Neuronal stem cell (in vitro differentiated cells): Measurements from ENCODE around the gene SEMA3B.

Experiments
- DNase-seq: peaks from one replicate; pipeline ENCODE4 v3.0.0-alpha.2; 2013; ENCODE audit warnings: low spot score
- H2AFZ ChIP-seq: one replicate; pipeline ENCODE4 v1.6.1; 2013; ENCODE audit warnings: mild to moderate bottlenecking, low read length, inconsistent platforms
- H2AK5ac ChIP-seq: 2 replicates; pipeline ENCODE4 v1.6.1; 2013; ENCODE audit warnings: low read depth, mild to moderate bottlenecking, inconsistent platforms, low read length, moderate library complexity, mixed read lengths
- H2BK120ac ChIP-seq: 2 replicates; pipeline ENCODE4 v1.6.1; 2013; ENCODE audit warnings: low read depth, mild to moderate bottlenecking, inconsistent platforms, low read length, moderate library complexity, mixed read lengths
- H2BK12ac ChIP-seq: one replicate; pipeline ENCODE4 v1.6.1; 2013; ENCODE audit warnings: low read length, inconsistent platforms
- H2BK15ac ChIP-seq: 2 replicates; pipeline ENCODE4 v1.6.1; 2013; ENCODE audit warnings: mild to moderate bottlenecking, low read length, inconsistent platforms, mixed read lengths
- H2BK5ac ChIP-seq: one replicate; pipeline ENCODE4 v1.6.1; 2013; ENCODE audit warnings: inconsistent platforms, mild to moderate bottlenecking, low read length, moderate library complexity
- H3K14ac ChIP-seq: one replicate; pipeline ENCODE4 v1.6.1; 2013; ENCODE audit warnings: low read length, inconsistent platforms
- H3K18ac ChIP-seq: 2 replicates; pipeline ENCODE4 v1.6.1; 2013; ENCODE audit warnings: low read length, inconsistent platforms
- H3K23ac ChIP-seq: 2 replicates; pipeline ENCODE4 v1.6.1; 2013; ENCODE audit warnings: low read depth, mild to moderate bottlenecking, mixed read lengths, low read length, inconsistent platforms; ENCODE audit not compliant: poor library complexity
- H3K27ac ChIP-seq: replicated peaks from 3 replicates; pipeline ENCODE4 v1.5.1; 2013; ENCODE audit warnings: low read length, inconsistent platforms
- H3K27me3 ChIP-seq, 3 experiments: 2 replicates each; pipeline ENCODE4 v1.6.1; 2013; ENCODE audit warnings: low read length in 3 of 3, mild to moderate bottlenecking in 2 of 3, inconsistent platforms in 1 of 3, low read depth in 1 of 3, mixed read lengths in 1 of 3, moderate library complexity in 1 of 3; ENCODE audit not compliant: control insufficient read depth in 3 of 3, insufficient read depth in 3 of 3
- H3K36me3 ChIP-seq, 2 donors: replicated peaks in 1 of 2; 2 replicates each; pipeline ENCODE4 v1.6.1; 2013; ENCODE audit warnings: low read length in 2 of 2; ENCODE audit not compliant: control insufficient read depth in 2 of 2, insufficient read depth in 2 of 2
- H3K4ac ChIP-seq: 2 replicates; pipeline ENCODE4 v1.6.1; 2013; ENCODE audit warnings: inconsistent platforms, mild to moderate bottlenecking, low read length, moderate library complexity
- H3K4me1 ChIP-seq, 2 donors: 1 replicate in 1 of 2; 2 replicates in 1 of 2; pipeline ENCODE4 v1.6.1; 2013; ENCODE audit warnings: low read length in 2 of 2, low read depth in 1 of 2; ENCODE audit not compliant: control insufficient read depth in 2 of 2, insufficient read depth in 1 of 2
- H3K4me2 ChIP-seq: one replicate; pipeline ENCODE4 v1.6.1; 2013; ENCODE audit warnings: mild to moderate bottlenecking, low read length, inconsistent platforms; ENCODE audit not compliant: insufficient read depth, poor library complexity, severe bottlenecking
- H3K4me3 ChIP-seq, 2 donors: 2 replicates each; pipeline ENCODE4 v1.5.1; 2013; ENCODE audit warnings: low read length in 2 of 2, mild to moderate bottlenecking in 2 of 2, inconsistent platforms in 1 of 2, moderate library complexity in 1 of 2
- H3K79me1 ChIP-seq: one replicate; pipeline ENCODE4 v1.6.1; 2013; ENCODE audit warnings: low read depth, mild to moderate bottlenecking, inconsistent platforms, low read length, moderate library complexity
- H3K9ac ChIP-seq: one replicate; pipeline ENCODE4 v1.6.1; 2013; ENCODE audit warnings: mild to moderate bottlenecking, low read depth, low read length, inconsistent platforms; ENCODE audit not compliant: poor library complexity
- H3K9me3 ChIP-seq, 2 donors: replicated peaks in 1 of 2; 2 replicates each; pipeline versions ENCODE3 to v1.6.1; 2013; ENCODE audit warnings: low read length in 2 of 2, mild to moderate bottlenecking in 2 of 2, inconsistent platforms in 1 of 2, low read depth in 1 of 2, mixed read lengths in 1 of 2, moderate library complexity in 1 of 2; ENCODE audit not compliant: control insufficient read depth in 2 of 2, insufficient read depth in 1 of 2
- H4K8ac ChIP-seq: one replicate; pipeline ENCODE4 v1.6.1; 2013; ENCODE audit warnings: low read depth, mild to moderate bottlenecking, inconsistent platforms, low read length, moderate library complexity
- H4K91ac ChIP-seq: one replicate; pipeline ENCODE4 v1.6.1; 2013; ENCODE audit warnings: low read length, low read depth, mild to moderate bottlenecking, inconsistent platforms; ENCODE audit not compliant: poor library complexity
- WGBS, 2 donors: extraction: QIAGEN DNeasy Blood & Tissue Kit; methylation state at CpG; one replicate each; pipeline ENCODE4 v1.1.7; 2013; ENCODE audit warnings: missing lambda C conversion rate in 2 of 2, mixed read lengths in 1 of 2; ENCODE audit not compliant: insufficient read length in 2 of 2, insufficient replicate concordance in 1 of 2; ENCODE audit errors: extremely low coverage in 2 of 2; 5-methylcytosine and 5-hydroxymethylcytosine counted together

Gene SEMA3B

DNA sequence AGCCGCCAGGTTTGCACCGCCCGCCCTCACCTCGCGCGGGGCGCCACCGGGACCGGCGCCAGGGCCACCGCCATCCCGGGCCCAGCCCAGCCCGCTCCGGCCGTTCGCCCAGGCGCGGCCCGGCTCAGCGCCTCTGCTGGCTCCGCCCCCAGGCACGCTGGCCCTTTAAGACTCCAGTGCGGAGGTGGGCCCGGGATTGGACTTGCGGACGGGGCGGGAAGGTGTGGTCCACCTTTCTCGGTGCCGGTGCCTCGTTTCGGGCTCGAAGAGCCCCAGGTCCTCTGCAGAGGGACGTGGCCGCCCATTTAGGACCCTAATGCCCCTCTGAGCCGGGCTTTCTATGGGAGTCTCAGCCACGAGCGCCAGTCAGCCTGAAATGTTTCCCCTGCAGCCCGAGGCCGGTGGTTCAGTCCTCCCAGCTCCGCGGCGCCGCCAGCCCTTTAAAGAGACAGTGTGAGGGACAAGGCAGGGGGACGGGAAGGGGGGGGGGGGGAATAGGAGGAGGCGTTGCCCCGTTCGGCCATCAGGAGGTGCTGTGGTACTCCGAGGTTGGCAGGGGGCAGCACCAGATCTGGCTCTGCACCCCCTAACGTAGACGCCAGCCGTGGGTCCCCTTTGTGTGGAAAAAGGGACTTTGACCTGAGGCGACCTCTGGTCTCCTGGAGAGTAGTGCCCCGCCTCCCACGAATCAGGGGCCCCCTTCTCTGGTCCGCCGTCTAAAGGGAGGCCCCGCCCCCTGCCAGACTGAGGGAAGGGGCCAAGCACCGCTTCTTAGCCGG lies 52.6 kb downstream of the SEMA3B start:
- H2AFZ ChIP-seq = peak overlapping the region; percentile 99
- peak overlapping the region; percentile 82 for H3K9ac ChIP-seq
- peak overlapping the region; percentile 98 for H2BK5ac ChIP-seq
- H2BK15ac ChIP-seq = peak overlapping the region; percentile 99
- peak; percentile 94 for DNase-seq
- H3K9me3 ChIP-seq = peaks cover 0 to 2% of the 10 kb centered on the region in 2 donors
- H3K27me3 ChIP-seq = no peaks in the 10 kb centered on the region
- H3K4me1 ChIP-seq = peaks cover 27 to 39% of the 10 kb centered on the region in 2 donors
- peak overlapping the region; percentile 99 for H3K18ac ChIP-seq
- no CpG with 5 or more reads among the region's 59 CpGs for whole genome bisulfite sequencing, 2 donors
- H3K36me3 ChIP-seq = peaks cover 43 to 64% of the 10 kb centered on the region in 2 donors
- peaks cover 29% of the 10 kb centered on the region for H3K79me1 ChIP-seq
- H2BK12ac ChIP-seq = no peak overlapping the region
- peak overlapping the region; percentile 39 for H3K14ac ChIP-seq
- peak overlapping the region; percentile 90 for H4K91ac ChIP-seq
- H3K23ac ChIP-seq = peak overlapping the region; percentile 97
- H3K4me3 ChIP-seq = peak overlapping the region; percentile 61 to 84
- peak overlapping the region; percentile 66 for H3K4ac ChIP-seq
- H3K27ac ChIP-seq = peak overlapping the region; percentile 90
- no peak overlapping the region for H4K8ac ChIP-seq
- H2BK120ac ChIP-seq = peak overlapping the region; percentile 99
- peak overlapping the region; percentile 95 for H3K4me2 ChIP-seq
- H2AK5ac ChIP-seq = peak overlapping the region; percentile 90

DNA sequence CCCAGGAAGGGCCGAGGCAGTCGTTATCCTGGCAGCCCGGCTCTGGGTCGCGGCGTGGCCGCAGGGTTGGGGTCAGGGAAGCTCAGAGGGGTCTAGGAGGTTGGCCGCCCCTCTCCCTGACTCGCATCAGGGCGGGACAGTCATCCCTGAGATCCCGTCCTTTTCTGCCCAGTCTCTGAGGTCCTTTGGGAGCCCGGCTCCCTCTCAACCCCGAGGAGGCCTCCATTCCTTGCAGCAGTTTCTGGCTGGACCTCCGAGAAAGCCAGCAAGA lies 53.1 kb downstream of the SEMA3B start:
- H3K4ac ChIP-seq = peak overlapping the region; percentile 66
- H4K91ac ChIP-seq = no peak overlapping the region
- peak overlapping the region; percentile 94 for H3K18ac ChIP-seq
- peak overlapping the region; percentile 48 for H3K23ac ChIP-seq
- H3K4me3 ChIP-seq = peak overlapping the region; percentile 61 to 67
- peak overlapping the region; percentile 46 for H2BK12ac ChIP-seq
- H3K36me3 ChIP-seq = peaks cover 37 to 62% of the 10 kb centered on the region in 2 donors
- peaks cover 29 to 36% of the 10 kb centered on the region in 2 donors for H3K4me1 ChIP-seq
- peak overlapping the region; percentile 99 for H2BK15ac ChIP-seq
- no peak overlapping the region for H3K9ac ChIP-seq
- DNase-seq = no peak
- H2BK5ac ChIP-seq = peak overlapping the region; percentile 15
- H4K8ac ChIP-seq = no peak overlapping the region
- no peaks in the 10 kb centered on the region for H3K27me3 ChIP-seq
- peak overlapping the region; percentile 39 for H3K14ac ChIP-seq
- H3K9me3 ChIP-seq = peaks cover 0 to 2% of the 10 kb centered on the region in 2 donors
- peak overlapping the region; percentile 90 for H3K27ac ChIP-seq
- peak overlapping the region; percentile 90 for H2AK5ac ChIP-seq
- peak overlapping the region; percentile 94 for H2BK120ac ChIP-seq
- H3K79me1 ChIP-seq = peaks cover 25% of the 10 kb centered on the region
- H3K4me2 ChIP-seq = peak overlapping the region; percentile 54
- WGBS, 2 donors = no CpG with 5 or more reads among the region's 14 CpGs
- peak overlapping the region; percentile 99 for H2AFZ ChIP-seq

GRCh38 chr3:50322386-50323091 lies 53.6 kb downstream of the SEMA3B start, which contains the start of gene HYAL2:
HYAL2 (minus strand) TSS chr3:50322745; CDS start chr3:50320489, 2,256 bp downstream.
- Histone ChIP-seq H2AK5ac (peak within 1 kb of the TSS; percentile 90), H3K27me3 (no peaks in the 10 kb centered on the region), H2AFZ (peak within 1 kb of the TSS; percentile 99), H4K91ac (peak within 1 kb of the TSS; percentile 87), H3K4me2 (peak within 1 kb of the TSS; percentile 95), H4K8ac (no peak within 1 kb of the TSS), H3K23ac (peak within 1 kb of the TSS; percentile 97), H3K4ac (peak within 1 kb of the TSS; percentile 66), H3K18ac (peak within 1 kb of the TSS; percentile 94), H3K36me3 (peaks cover 33 to 57% of the 10 kb centered on the region in 2 donors), H3K4me3 (peak within 1 kb of the TSS; percentile 61 to 84), H3K79me1 (peaks cover 25% of the 10 kb centered on the region), H3K4me1 (peaks cover 30 to 35% of the 10 kb centered on the region in 2 donors), H3K14ac (peak within 1 kb of the TSS; percentile 39), H3K9ac (peak within 1 kb of the TSS; percentile 67), H2BK5ac (peak within 1 kb of the TSS; percentile 98), H3K9me3 (no peaks in the 10 kb centered on the region), H2BK12ac (peak within 1 kb of the TSS; percentile 68), H2BK15ac (peak within 1 kb of the TSS; percentile 99), H3K27ac (peak within 1 kb of the TSS; percentile 90), H2BK120ac (peak within 1 kb of the TSS; percentile 99)
- WGBS, 2 donors = no CpG with 5 or more reads among the region's 31 CpGs
- no peak for DNase-seq

DNA sequence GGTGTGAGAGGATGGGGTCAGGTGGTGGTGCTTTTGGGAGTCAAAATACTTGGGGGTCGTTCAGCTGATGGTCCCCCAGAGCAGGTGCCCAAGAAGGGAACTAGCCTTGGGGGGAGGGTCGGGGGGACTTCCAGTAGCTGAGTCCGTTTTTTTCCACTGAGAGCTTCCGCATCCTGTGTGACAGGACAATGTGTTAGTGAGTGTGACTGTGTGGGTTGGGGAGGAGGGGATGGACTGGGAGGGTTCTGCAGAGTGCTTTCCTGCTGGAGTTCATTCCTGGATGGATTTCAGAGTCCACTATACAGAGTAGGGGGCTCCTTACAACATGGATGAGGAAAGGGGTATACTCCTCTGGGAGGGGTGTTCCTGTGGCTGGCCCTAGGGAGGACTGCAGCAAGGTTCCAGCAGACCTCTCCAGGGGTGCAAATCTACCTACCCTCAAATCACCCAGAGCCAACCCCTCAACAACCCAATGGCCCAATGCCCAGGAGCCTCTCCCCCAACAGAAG lies 54.2 kb downstream of the SEMA3B start:
- Histone ChIP-seq H2AFZ (no peak overlapping the region), H4K91ac (no peak overlapping the region), H2AK5ac (peak overlapping the region; percentile 90), H3K9me3 (no peaks in the 10 kb centered on the region), H2BK12ac (peak overlapping the region; percentile 68), H2BK120ac (peak overlapping the region; percentile 94), H3K4me1 (peaks cover 30 to 35% of the 10 kb centered on the region in 2 donors), H3K27me3 (no peaks in the 10 kb centered on the region), H3K4me3 (no peak overlapping the region), H3K9ac (peak overlapping the region; percentile 21), H3K23ac (no peak overlapping the region), H3K36me3 (peaks cover 28 to 51% of the 10 kb centered on the region in 2 donors), H3K4ac (no peak overlapping the region), H4K8ac (no peak overlapping the region), H3K79me1 (peaks cover 26% of the 10 kb centered on the region), H2BK15ac (peak overlapping the region; percentile 99), H3K18ac (peak overlapping the region; percentile 23), H3K4me2 (peak overlapping the region; percentile 54), H3K14ac (no peak overlapping the region), H3K27ac (no peak overlapping the region), H2BK5ac (no peak overlapping the region)
- no peak for DNase-seq
- no CpG with 5 or more reads among the region's 4 CpGs for WGBS, 2 donors
